ENCODE data around the gene HEATR9.

- no peak for TF ChIP-seq ZBTB3 (CRISPR knock-in tag; IDR thresholded peaks at IDR 0.05; ENCODE audit: borderline replicate concordance, low read depth)
- no peak for TF ChIP-seq TP53 (CRISPR knock-in tag; conservative IDR thresholded peaks at IDR 0.05)
- TF ChIP-seq POGZ (CRISPR knock-in tag; IDR thresholded peaks at IDR 0.05) = no peak
- TF ChIP-seq, protein P1, sequence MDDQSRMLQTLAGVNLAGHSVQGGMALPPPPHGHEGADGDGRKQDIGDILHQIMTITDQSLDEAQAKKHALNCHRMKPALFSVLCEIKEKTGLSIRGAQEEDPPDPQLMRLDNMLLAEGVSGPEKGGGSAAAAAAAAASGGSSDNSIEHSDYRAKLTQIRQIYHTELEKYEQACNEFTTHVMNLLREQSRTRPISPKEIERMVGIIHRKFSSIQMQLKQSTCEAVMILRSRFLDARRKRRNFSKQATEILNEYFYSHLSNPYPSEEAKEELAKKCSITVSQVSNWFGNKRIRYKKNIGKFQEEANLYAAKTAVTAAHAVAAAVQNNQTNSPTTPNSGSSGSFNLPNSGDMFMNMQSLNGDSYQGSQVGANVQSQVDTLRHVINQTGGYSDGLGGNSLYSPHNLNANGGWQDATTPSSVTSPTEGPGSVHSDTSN (CRISPR knock-in tag; IDR thresholded peaks at IDR 0.05; ENCODE audit: borderline replicate concordance) = no peak
- TF ChIP-seq SP1 (IDR thresholded peaks at IDR 0.05) = no peak
- no peak for TF ChIP-seq SP1 (CRISPR knock-in tag; IDR thresholded peaks at IDR 0.05)
- TF ChIP-seq ZNF362 (CRISPR knock-in tag; IDR thresholded peaks at IDR 0.05; ENCODE audit: borderline replicate concordance) = no peak
- no peak for TF ChIP-seq MAZ (IDR thresholded peaks at IDR 0.05; ENCODE audit: borderline replicate concordance, low read depth, low read length)
- TF ChIP-seq MAZ (CRISPR knock-in tag; IDR thresholded peaks at IDR 0.05; ENCODE audit: low read depth) = no peak
- TF ChIP-seq ZKSCAN1 (IDR thresholded peaks at IDR 0.05; ENCODE audit: low read length) = no peak
- no peak for TF ChIP-seq NFE2 (CRISPR knock-in tag; IDR thresholded peaks at IDR 0.05)
- TF ChIP-seq SMARCC2 (IDR thresholded peaks at IDR 0.05) = no peak
- TF ChIP-seq, protein P2, sequence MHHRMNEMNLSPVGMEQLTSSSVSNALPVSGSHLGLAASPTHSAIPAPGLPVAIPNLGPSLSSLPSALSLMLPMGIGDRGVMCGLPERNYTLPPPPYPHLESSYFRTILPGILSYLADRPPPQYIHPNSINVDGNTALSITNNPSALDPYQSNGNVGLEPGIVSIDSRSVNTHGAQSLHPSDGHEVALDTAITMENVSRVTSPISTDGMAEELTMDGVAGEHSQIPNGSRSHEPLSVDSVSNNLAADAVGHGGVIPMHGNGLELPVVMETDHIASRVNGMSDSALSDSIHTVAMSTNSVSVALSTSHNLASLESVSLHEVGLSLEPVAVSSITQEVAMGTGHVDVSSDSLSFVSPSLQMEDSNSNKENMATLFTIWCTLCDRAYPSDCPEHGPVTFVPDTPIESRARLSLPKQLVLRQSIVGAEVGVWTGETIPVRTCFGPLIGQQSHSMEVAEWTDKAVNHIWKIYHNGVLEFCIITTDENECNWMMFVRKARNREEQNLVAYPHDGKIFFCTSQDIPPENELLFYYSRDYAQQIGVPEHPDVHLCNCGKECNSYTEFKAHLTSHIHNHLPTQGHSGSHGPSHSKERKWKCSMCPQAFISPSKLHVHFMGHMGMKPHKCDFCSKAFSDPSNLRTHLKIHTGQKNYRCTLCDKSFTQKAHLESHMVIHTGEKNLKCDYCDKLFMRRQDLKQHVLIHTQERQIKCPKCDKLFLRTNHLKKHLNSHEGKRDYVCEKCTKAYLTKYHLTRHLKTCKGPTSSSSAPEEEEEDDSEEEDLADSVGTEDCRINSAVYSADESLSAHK (CRISPR knock-in tag; IDR thresholded peaks at IDR 0.05; ENCODE audit: borderline replicate concordance) = no peak
These were observed 43.7 kb upstream of the HEATR9 start for GRCh38 chr17:35912339-35912912.

All from HepG2 (cell line).